GM10266 (cell line): ENCODE measurements around the gene USF2.

Experiments used
- DNase-seq: peaks from one replicate; pipeline ENCODE4 v3.0.0; 2012; ENCODE audit errors: extremely low spot score
- TF ChIP-seq, protein P1 (sequence below): IDR thresholded peaks from 2 replicates; pipeline ENCODE4 v1.5.1; 2012; ENCODE audit warnings: mild to moderate bottlenecking, low read depth; ENCODE audit not compliant: control insufficient read depth, insufficient read depth; ENCODE audit errors: missing control alignments

USF2 gene

DNA sequence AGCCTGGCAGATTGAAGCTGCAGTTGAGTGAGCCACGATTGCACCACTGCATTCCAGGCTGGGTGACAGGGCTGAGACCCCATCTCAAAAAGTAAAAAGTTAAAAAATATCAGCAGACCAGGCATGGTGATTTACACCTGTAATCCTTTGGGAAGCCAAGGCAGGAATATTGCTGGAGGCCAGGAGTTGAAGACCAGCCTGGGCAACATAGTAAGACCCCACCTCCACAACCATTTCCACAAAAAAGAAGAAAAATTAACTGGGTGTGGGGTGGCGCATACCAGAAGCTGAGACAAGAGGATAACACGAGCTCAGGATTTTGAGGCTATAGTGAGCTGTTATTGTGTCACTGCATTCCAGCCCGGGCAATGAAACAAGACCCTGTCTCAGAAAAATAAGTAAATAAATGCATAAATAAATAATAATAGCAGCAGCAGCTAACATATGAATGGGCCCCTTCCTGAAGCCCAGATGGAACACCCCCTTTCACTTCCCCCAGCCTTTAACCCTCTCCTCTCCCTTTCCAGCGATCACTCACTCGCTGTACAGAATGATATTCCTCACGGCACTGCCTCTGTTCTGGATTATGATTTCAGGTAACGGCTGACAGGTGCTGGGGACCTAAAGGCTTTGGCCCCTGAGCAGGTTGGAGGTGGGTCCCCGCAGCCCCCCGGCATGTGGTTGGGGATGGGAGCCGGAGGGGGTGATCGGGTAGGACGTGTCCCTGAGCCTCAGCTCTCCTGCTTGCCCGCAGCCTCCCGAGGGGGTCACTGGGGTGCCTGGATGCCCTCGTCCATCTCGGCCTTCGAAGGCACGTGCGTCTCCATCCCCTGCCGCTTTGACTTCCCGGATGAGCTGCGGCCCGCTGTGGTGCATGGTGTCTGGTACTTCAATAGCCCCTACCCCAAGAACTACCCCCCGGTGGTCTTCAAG is 26.4 kb downstream of the USF2 start:
- TF ChIP-seq, protein P1, sequence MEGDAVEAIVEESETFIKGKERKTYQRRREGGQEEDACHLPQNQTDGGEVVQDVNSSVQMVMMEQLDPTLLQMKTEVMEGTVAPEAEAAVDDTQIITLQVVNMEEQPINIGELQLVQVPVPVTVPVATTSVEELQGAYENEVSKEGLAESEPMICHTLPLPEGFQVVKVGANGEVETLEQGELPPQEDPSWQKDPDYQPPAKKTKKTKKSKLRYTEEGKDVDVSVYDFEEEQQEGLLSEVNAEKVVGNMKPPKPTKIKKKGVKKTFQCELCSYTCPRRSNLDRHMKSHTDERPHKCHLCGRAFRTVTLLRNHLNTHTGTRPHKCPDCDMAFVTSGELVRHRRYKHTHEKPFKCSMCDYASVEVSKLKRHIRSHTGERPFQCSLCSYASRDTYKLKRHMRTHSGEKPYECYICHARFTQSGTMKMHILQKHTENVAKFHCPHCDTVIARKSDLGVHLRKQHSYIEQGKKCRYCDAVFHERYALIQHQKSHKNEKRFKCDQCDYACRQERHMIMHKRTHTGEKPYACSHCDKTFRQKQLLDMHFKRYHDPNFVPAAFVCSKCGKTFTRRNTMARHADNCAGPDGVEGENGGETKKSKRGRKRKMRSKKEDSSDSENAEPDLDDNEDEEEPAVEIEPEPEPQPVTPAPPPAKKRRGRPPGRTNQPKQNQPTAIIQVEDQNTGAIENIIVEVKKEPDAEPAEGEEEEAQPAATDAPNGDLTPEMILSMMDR = no peak
- no peak for DNase-seq

DNA sequence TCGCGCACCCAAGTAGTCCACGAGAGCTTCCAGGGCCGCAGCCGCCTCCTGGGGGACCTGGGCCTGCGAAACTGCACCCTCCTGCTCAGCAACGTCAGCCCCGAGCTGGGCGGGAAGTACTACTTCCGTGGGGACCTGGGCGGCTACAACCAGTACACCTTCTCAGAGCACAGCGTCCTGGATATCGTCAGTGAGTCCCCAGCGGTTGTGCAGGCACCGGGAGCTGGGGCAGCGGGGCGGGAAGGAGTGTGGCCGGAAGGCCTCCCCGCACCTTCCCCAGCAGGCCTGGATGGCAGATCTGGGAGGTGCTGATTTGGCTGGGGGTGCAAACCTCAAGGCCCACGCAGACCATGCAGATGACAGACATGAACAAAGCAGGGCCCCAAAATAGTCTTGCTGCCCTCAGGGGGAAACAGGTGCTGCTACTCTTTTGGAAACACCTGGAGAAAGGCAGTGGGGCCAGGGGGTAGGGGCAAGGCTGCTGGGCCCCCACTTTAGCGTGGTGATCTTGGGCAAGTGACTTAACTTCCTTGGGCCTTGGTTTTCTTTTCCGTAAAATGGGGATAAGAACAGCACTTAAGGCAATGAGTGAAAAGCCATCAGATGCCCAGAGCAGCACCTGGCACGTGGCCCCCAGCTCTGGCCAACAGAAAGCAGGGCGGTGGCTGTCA is 27.2 kb downstream of the USF2 start:
- DNase-seq = peak; percentile 78
- TF ChIP-seq, protein P1 = no peak

DNA sequence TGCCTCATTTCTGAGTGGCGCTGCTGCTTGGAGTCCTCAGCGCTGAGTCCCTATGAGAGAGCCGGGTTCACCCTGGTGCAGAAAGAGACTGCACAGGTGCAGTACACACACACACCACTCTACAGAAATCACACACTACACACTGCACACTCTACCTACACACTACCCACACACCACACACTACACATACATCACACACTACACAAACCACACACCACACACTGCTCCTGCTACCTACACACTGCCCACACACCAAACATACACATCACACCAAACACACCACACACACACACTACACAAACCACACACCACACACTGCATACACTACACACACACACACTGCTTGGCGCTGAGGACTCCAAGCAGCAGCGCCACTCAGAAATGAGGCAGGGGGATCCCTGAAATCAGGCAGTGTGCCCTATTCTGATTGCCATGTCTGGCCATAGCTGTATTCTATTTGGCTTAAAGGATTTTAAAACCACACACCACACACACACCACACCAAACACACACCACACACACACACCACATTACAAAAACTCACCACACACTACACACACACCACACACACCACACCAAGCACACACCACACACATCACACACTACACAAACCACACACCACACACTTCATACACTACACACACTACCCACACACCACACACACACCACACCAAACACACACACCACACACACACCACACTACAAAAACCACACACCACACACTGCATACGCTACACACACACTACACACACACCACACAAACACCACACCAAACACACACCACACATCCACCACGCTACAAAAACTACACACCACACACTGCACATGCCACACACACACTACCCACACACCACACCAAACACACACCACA is 28.1 kb downstream of the USF2 start:
- DNase-seq = no peak
- TF ChIP-seq, protein P1 = no peak

DNA sequence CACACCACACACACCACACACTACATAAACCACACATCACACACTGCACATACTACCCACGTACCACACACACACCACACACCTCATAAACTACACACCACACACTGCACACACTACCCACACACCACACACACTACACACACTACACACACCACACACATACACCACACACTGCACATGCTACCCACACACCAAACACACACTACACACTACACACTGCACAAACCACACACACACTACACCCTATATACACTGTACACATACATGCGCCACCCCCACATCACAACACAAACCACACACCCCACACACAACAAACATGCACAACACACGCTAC is 28.7 kb downstream of the USF2 start:
- TF ChIP-seq, protein P1 = no peak
- DNase-seq = no peak

DNA sequence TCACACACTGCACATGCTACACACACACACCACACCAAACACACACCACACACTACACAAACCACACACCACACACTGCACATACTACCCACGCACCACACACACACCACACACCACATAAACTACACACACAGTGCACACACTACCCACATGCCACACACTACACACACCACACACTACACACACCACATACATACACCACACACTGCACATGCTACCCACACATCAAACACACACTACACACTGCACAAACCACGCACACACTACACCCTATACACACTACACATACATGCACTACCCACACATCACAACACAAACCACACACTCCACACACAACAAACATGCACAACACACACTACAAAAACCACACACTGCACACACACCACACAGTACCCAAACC is 29.2 kb downstream of the USF2 start:
- TF ChIP-seq, protein P1 = no peak
- DNase-seq = no peak

DNA sequence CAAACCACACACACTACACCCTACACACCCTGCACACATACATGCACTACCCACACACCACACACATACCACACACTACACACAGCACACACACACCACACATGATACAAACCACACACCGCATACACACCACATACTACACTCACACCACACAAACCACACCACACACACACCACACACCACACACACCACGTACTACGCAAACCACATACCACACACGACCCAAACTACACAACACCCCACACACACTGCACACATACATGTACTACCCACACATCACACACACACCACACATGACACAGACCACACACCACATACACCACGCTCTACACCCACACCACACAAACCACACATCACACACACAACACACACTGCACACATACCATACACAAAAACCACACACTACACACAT is 29.8 kb downstream of the USF2 start:
- no peak for DNase-seq
- TF ChIP-seq, protein P1 = no peak
